Gastrocnemius medialis (tissue), 4 donors: ENCODE results near the gene DNAJC27. TPM values are rescaled to one million over a fixed set of nuclear protein-coding genes. Genes with fewer than 3 reads are reported as not detected.

ENCODE experiments used
- ATAC-seq, 2 donors: fragments of 150-250 bp; one replicate each; pipeline ENCODE4 v1.9.1; 2016
- DNase-seq, 2 donors: peaks; one replicate each; pipeline ENCODE4 v3.0.0-alpha.2; 2019
- H3K27ac ChIP-seq, 4 donors: fragments of 200-600 bp; sonication (generic); 1 replicate in 1 of 4; 2 replicates in 3 of 4; pipeline ENCODE4 v1.5.1; 2016 to 2018; ENCODE audit warnings: mild to moderate bottlenecking in 2 of 4, moderate library complexity in 1 of 4
- H3K27me3 ChIP-seq, 3 donors: fragments of 200-600 bp; sonication (generic) in 2 of 3; 1 replicate in 1 of 3; 2 replicates in 2 of 3; pipeline versions ENCODE4 v1.5.1 to v1.6.0; 2016 to 2019; ENCODE audit warnings: mild to moderate bottlenecking in 1 of 3, moderate library complexity in 1 of 3
- H3K36me3 ChIP-seq, 2 donors: fragments of 200-600 bp; sonication (generic) in 1 of 2; one replicate each; pipeline ENCODE4 v1.5.1; 2017 to 2018
- H3K4me1 ChIP-seq, 2 donors: fragments of 200-600 bp; sonication (generic) in 1 of 2; one replicate each; pipeline ENCODE4 v1.5.1; 2016 to 2017; ENCODE audit warnings: mild to moderate bottlenecking in 2 of 2
- H3K4me3 ChIP-seq, 4 donors: fragments of 200-600 bp; sonication (generic) in 3 of 4; 1 replicate in 1 of 4; 2 replicates in 3 of 4; pipeline ENCODE4 v1.5.1; 2016 to 2019; ENCODE audit warnings: mild to moderate bottlenecking in 2 of 4
- H3K9me3 ChIP-seq, 3 donors: fragments of 200-600 bp; sonication (generic) in 2 of 3; 1 replicate in 1 of 3; 2 replicates in 2 of 3; pipeline ENCODE4 v1.5.1; 2016 to 2019
- CTCF ChIP-seq, 5 experiments: fragments of 450-650 bp in 3 of 5; fragments of 200-600 bp in 2 of 5; sonication (generic) in 2 of 5; IDR thresholded peaks in 4 of 5; conservative IDR thresholded peaks in 1 of 5; 1 replicate in 4 of 5; 2 replicates in 1 of 5; pipeline ENCODE4 v1.5.1; 2016 to 2019; ENCODE audit warnings: antibody characterized with exemption in 5 of 5, mild to moderate bottlenecking in 3 of 5, moderate library complexity in 3 of 5
- POLR2A ChIP-seq, 2 donors: fragments of 450-650 bp; IDR thresholded peaks; one replicate each; pipeline ENCODE4 v1.6.1; 2017; ENCODE audit warnings: antibody characterized with exemption in 2 of 2, mild to moderate bottlenecking in 2 of 2, moderate library complexity in 2 of 2
- in situ Hi-C, 4 donors: fragments of 200-750 bp; cut with MboI; loops; one replicate each; pipeline versions ENCODE4 v1.15.0 to v1.8.0; 2017; ENCODE audit warnings: low sequenced_read_pairs in 4 of 4
- intact Hi-C: fragments of 100-400 bp; cut with DNase I; formaldehyde crosslinking; loops from one replicate; pipeline ENCODE4 v1.15.1; 2023; ENCODE audit warnings: low total_unique reads
- total RNA-seq, 4 donors: library from RNA; depleted of rRNA; stranded (reverse); fragments of >200 nt; gene quantifications; one replicate each; pipeline versions ENCODE4 v1.1.0 to v1.2.3, GENCODE V29; 2016

DNAJC27 gene
- total RNA-seq, 4 donors from 2014 or later = 3.0 to 11.0 (median 4.9) TPM

- intact Hi-C loops = no loop called here
- DNase-seq (no peak), ATAC-seq (no peak)
- Histone ChIP-seq H3K27ac (no peak overlapping the region), H3K9me3 (no peaks in the 10 kb centered on the region), H3K36me3 (no peaks in the 10 kb centered on the region), H3K27me3 (no peaks in the 10 kb centered on the region), H3K4me1 (no peaks in the 10 kb centered on the region), H3K4me3 (no peak overlapping the region)
- in situ Hi-C loops = no loop called here
- no peak for TF ChIP-seq CTCF (IDR thresholded peaks at IDR 0.05 in 4 of 5, conservative IDR thresholded peaks at IDR 0.05 in 1 of 5)
- TF ChIP-seq POLR2A (IDR thresholded peaks at IDR 0.05) = no peak
Measured at GRCh38 chr2:24893934-24894333, 77.8 kb downstream of the DNAJC27 start.

Other genes with a start within 250 kb of the DNAJC27 start
- 10 to 100 TPM; 17.3 to 45.0 (median 37.3) TPM for gene PTRHD1, start 178.6 kb downstream of the DNAJC27 start, total RNA-seq
- gene CENPO, start 178.5 kb downstream of the DNAJC27 start, total RNA-seq = 1 to 10 TPM; 1.2 to 3.6 (median 2.7) TPM
- gene ADCY3, start 51.7 kb downstream of the DNAJC27 start, total RNA-seq = 10 to 100 TPM in 2 of 4 donors, 1 to 10 TPM in 2; 3.9 to 16.6 (median 12.3) TPM
- 1 to 10 TPM in 1 of 4 donors, under 1 TPM in 3; 0.29 to 1.4 (median 0.67) TPM for gene EFR3B, start 70.1 kb upstream of the DNAJC27 start, total RNA-seq
- 10 to 100 TPM in 1 of 4 donors, 1 to 10 TPM in 3; 1.6 to 32.9 (median 5.2) TPM for gene POMC, start 196.6 kb upstream of the DNAJC27 start, total RNA-seq